NK-92 treated with Interleukin-12 subunit alpha and Interleukin-12 subunit beta, amount 100 ng/mL, for 24 hours (cell line): Measurements from ENCODE around the gene ZNF366.

Source experiments
- DNase-seq: peaks from one replicate; lab custom pipeline; 2025; lab: John Stamatoyannopoulos, UW

Gene ZNF366

GRCh38 chr5:72494623-72495124, 12.5 kb downstream of the ZNF366 start:
- DNase-seq = no peak

GRCh38 chr5:72489536-72489935, 17.7 kb downstream of the ZNF366 start:
- no peak for DNase-seq

- no peak for DNase-seq
Measured at GRCh38 chr5:72488756-72489155, 18.5 kb downstream of the ZNF366 start.

GRCh38 chr5:72487177-72487576, 20.0 kb downstream of the ZNF366 start:
- DNase-seq = no peak

- no peak for DNase-seq
Measured at GRCh38 chr5:72486371-72486770, 20.8 kb downstream of the ZNF366 start.

- DNase-seq = no peak
Measured at GRCh38 chr5:72485430-72485974, 21.7 kb downstream of the ZNF366 start.

DNA sequence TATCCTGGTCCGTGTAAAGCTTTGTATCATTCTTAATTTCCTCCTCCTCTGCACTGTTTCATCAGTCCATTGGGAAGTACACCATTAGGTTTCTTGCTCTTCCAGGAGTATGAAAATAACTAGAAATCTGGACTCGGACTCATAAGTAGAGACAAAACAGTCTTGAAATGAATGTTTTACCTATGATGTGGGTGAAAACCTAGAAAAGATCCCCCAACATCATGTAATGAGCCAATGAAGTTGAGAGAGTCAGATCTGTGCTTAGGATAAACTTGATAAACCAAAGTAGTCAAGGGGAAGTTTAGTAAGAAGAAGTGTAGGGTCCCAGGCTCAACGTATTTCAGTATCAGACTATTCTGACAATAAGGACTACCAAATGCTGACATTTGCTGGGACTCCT, 25.2 kb downstream of the ZNF366 start:
- DNase-seq = no peak

GRCh38 chr5:72480841-72481240, 26.4 kb downstream of the ZNF366 start:
- no peak for DNase-seq

- no peak for DNase-seq
Measured at GRCh38 chr5:72479921-72480320, 27.3 kb downstream of the ZNF366 start.

GRCh38 chr5:72478684-72479083, 28.5 kb downstream of the ZNF366 start:
- DNase-seq = no peak

GRCh38 chr5:72478276-72478675, 28.9 kb downstream of the ZNF366 start:
- no peak for DNase-seq

DNA sequence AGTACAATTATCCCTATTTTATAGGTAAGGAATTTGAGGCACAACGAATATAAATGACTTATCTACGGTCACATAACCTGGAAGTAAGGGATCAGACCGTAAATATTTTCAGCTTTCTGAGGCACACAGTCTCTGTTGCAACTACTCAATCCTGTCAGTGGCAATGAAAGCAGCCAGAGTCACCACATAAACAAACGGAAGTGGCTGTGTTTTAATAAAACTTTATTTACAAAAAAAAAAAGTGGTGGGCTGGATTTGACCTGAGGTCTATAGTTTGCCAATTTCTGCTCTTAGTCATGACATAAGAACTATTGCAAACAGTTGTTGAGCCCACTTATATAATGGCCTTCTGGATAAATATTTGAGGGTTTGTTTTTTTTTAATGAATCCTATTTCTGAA, 29.6 kb downstream of the ZNF366 start:
- DNase-seq = no peak

DNA sequence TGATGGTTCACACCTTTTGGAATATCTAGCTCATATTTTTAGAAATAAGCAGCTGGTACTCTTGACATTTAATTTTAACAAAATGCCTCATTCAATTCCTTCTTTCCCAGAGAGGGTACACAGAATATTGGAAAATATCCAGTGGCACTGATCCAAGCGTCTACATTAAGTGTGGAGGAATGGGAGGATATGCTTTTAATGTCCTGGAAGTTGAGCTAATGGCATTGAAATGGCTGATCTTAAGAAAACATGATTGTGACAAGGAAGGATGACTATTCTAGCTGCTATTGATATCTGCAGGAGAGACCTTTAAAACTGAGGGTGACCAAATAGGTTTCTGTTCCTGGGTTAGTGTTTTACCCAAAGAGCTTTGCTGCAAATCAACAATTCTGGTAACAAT, 30.0 kb downstream of the ZNF366 start:
- no peak for DNase-seq

DNA sequence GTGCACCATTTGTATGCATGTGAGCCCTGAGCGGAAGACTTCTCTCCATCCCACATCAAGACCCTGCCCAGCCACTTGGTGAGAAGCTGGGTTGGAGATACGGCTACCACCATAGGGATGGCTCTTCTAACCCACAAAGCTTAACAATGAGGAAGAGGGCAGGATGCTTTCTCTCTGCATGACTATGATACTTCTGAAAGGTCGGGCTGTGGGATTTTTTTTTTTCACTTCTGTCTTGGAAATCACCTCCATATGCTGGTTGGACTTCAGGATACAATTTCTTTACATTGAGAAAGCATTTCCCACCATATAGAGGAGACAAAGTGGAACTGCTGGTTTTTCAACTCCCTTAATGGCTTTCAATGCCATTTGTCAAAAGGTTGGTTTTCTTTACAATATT, 30.5 kb downstream of the ZNF366 start:
- DNase-seq = no peak

DNA sequence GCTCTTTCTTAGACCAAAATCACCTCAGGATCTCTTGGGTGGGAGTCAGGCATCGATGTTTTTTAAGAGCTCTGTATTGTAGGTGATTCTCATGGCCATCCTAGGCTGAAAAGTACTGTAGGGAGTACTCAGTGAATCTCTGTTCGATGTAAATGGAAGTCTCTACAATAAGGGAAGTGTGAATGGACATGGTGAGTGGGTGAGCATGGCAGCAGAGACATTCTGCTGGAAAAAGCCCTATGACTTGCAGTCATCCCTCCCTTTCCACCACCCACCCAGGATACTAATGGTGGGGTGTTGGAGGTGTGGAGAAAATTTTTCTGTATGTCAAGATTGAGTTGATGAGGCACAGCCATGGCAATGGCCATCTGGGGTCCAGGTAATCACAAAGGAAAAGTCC, 30.9 kb downstream of the ZNF366 start:
- no peak for DNase-seq

DNA sequence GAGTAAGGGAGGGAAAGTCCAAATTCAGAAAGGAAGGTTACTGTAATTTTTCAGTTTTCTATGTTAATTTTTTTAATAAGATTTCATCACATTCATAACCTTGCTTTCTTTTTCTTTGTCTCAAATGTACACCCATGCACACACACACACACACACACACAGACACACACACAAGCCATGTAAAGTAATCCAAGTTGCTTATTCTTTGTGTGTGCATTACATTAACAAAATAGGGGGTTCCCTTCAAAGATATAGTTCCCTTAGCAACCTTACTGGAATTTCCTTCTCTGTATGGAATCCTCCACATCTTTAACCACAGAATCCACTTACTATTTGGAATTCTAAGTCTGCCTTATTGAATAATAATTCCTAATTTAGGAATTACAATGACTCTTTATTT, 32.7 kb downstream of the ZNF366 start:
- no peak for DNase-seq

DNA sequence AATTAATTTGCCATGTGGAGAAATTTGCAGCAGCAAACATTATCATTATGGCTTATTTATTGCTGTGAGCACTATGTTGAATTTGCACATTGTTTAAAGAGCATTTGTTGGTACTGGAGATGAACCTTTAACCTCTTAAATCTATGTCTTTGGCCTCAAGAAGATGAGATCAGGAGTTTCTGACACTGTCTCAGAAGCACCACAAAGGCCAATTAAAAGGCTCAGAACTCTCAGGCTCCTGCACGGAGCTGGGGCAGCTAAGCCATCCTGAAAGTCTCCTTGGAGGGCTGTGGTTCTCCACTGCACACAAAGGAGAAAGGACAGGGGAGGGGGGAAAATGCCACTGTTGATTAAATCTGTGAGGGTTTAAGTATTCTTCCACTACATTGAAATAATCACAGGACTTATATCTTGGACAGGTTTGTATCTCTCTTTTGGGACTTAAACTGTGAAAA, 33.1 kb downstream of the ZNF366 start:
- no peak for DNase-seq

DNA sequence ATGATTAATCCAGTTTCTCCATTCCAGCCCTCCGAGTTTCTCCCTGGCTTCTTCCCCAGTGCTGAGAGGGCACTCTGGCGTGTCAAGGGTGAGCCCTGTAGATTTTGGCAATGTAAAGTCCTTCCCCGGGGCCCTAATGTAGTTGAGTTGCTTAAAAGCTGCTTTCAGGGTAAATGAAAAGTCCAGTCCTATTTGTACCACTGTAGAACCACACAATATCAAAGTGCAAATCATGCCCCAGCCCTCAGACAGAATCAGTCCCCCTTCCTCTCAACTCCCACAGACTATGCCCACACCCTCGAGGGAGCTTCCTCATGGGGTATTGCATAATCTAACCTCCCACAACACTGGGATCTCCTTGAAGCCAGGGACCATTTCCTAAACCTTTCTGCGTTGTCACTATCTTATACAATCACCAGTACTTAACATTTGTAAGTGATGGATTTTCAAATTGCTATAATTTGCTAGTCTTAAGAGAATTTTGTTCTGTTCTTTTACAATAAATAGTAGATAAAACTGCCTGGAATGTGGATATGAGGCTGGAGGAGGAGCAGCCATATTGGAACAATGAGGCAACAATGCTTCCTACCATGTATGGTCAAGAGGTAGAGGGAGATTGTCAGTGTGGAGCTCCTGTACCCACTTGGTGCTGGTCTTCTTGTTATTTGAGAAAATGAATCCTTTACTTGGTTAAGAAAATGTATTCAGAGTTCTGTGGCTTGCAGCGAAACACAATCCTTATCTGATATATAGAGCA, 34.4 kb downstream of the ZNF366 start:
- DNase-seq = no peak

- no peak for DNase-seq
Measured at GRCh38 chr5:72472031-72472430, 35.2 kb downstream of the ZNF366 start.

GRCh38 chr5:72470826-72471225, 36.4 kb downstream of the ZNF366 start:
- no peak for DNase-seq

DNA sequence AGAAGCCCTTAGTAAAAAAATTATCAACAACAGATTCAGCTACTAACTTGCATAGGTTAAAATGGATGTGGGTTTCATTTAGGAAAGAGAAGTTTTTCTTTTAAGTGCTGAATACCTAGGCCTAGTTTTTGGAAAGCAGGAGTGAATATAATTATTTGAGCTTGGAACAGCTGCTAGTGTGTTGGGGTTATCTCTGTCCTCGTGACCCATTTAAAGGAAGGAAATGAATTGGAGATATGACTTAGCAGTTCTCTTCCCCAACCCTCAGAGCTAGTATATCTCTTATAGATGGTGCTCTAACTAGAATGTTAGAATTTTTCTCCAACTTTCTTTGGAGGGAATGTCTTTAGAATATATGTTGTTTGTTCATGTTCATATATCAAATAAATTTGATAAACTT, 38.6 kb downstream of the ZNF366 start:
- no peak for DNase-seq

GRCh38 chr5:72468024-72468423, 39.2 kb downstream of the ZNF366 start:
- DNase-seq = no peak

GRCh38 chr5:72467461-72467860, 39.7 kb downstream of the ZNF366 start:
- no peak for DNase-seq
